DND-41 (cell line): ENCODE data around the gene SCUBE2.
A peak's percentile ranks its signal among the peaks of the same experiment; 100 is the strongest.

ENCODE experiments used
- EZH2 ChIP-seq: IDR thresholded peaks from 3 replicates; pipeline ENCODE4 v1.6.1; 2012; ENCODE audit warnings: borderline replicate concordance, low read depth, mild to moderate bottlenecking, moderate library complexity, low read length, inconsistent platforms; ENCODE audit not compliant: severe bottlenecking
- TF ChIP-seq, protein P1 (sequence below): IDR thresholded peaks from 2 replicates; pipeline ENCODE4 v1.5.1; 2012; ENCODE audit warnings: borderline replicate concordance, low read length, moderate library complexity, mild to moderate bottlenecking; ENCODE audit not compliant: poor library complexity, severe bottlenecking; ENCODE audit errors: extremely low read depth

DNA sequence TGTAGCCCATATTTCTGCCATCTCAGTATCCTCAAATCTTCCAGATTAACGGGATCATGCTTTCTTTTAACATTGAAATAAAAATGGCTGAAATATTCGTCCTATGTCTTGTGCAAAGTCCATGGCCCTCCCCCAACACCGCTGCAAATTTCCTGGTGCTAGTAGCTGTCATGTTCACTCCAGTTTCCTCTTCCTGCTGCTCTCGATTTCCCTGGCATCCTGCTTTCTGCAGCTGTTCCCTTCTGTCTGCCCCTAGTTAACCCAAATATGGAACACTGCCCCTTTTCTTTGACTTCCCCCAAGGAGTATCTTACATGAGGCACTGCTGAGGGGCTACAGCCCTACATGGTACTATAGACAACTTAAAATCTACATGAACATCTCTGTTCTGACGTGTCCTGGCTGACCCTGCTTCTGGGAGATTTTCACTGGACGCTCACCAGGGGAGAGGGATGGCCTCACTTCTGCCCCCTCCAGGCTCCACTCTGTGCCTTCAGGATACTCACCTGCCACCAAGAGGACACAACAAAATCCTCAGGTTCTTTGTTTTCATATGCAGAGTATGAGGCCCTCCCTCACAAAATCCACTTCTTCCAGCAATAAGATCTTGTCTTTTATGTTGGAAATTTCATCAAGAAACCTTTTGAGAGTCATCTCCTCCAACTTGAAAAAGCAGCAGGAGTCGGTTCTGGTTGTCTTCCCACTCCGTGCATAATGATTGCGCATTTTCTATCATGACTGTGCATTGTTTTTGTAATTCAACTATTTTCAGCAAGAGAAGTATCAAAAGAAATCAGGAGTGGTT, 29.5 kb upstream of the SCUBE2 start:
- TF ChIP-seq, protein P1, sequence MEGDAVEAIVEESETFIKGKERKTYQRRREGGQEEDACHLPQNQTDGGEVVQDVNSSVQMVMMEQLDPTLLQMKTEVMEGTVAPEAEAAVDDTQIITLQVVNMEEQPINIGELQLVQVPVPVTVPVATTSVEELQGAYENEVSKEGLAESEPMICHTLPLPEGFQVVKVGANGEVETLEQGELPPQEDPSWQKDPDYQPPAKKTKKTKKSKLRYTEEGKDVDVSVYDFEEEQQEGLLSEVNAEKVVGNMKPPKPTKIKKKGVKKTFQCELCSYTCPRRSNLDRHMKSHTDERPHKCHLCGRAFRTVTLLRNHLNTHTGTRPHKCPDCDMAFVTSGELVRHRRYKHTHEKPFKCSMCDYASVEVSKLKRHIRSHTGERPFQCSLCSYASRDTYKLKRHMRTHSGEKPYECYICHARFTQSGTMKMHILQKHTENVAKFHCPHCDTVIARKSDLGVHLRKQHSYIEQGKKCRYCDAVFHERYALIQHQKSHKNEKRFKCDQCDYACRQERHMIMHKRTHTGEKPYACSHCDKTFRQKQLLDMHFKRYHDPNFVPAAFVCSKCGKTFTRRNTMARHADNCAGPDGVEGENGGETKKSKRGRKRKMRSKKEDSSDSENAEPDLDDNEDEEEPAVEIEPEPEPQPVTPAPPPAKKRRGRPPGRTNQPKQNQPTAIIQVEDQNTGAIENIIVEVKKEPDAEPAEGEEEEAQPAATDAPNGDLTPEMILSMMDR: peak; percentile 12
- TF ChIP-seq EZH2: no peak
